CD8-positive, alpha-beta memory T cell (primary cell): ENCODE results near the gene SPPL3. TPM values are rescaled to one million over a fixed set of nuclear protein-coding genes. Genes with fewer than 3 reads are reported as not detected.

Experiments used
- CTCF ChIA-PET: fragments of 350-600 bp; sonication (Branson Sonifier 250); formaldehyde crosslinking; loops from one replicate; lab custom pipeline; 2021; ENCODE audit warnings: antibody characterized with exemption; lab: Charles Lee
- POLR2A ChIA-PET: fragments of 350-600 bp; sonication (Branson Sonifier 250); formaldehyde crosslinking; loops from one replicate; lab custom pipeline; 2021; ENCODE audit warnings: antibody characterized with exemption; lab: Charles Lee
- DNase-seq, 5 donors: peaks; one replicate each; pipeline versions ENCODE4 v3.0.0 to v3.0.0-alpha.2; 2020 to 2022; ENCODE audit warnings: mixed read lengths in 1 of 5
- H3K27ac ChIP-seq: one replicate; pipeline ENCODE4 v1.7.0; 2013; ENCODE audit warnings: low read depth, mild to moderate bottlenecking, low read length, moderate library complexity
- H3K27me3 ChIP-seq: 2 replicates; pipeline ENCODE4 v1.7.0; 2013; ENCODE audit warnings: low read length, mild to moderate bottlenecking; ENCODE audit not compliant: insufficient read depth, poor library complexity, severe bottlenecking
- H3K36me3 ChIP-seq: 2 replicates; pipeline ENCODE4 v1.7.0; 2013; ENCODE audit warnings: mild to moderate bottlenecking, low read length, moderate library complexity; ENCODE audit not compliant: insufficient read depth
- H3K4me1 ChIP-seq: 2 replicates; pipeline ENCODE4 v1.7.0; 2013; ENCODE audit warnings: mild to moderate bottlenecking, low read length, moderate library complexity; ENCODE audit not compliant: insufficient read depth
- H3K4me3 ChIP-seq: 2 replicates; pipeline ENCODE4 v1.7.0; 2013; ENCODE audit warnings: mild to moderate bottlenecking, low read length
- H3K9me3 ChIP-seq: 2 replicates; pipeline ENCODE4 v1.7.0; 2013; ENCODE audit warnings: mild to moderate bottlenecking, low read length
- H3K27ac Mint-ChIP-seq, 8 donors: one replicate each; pipeline ENCODE4 v1.8.0; 2020 to 2021; ENCODE audit warnings: mixed read lengths in 8 of 8, mild to moderate bottlenecking in 6 of 8, inconsistent platforms in 3 of 8, moderate library complexity in 3 of 8
- H3K27me3 Mint-ChIP-seq, 2 donors: one replicate each; pipeline ENCODE4 v1.8.0; 2020 to 2021; ENCODE audit warnings: mixed read lengths in 2 of 2, mild to moderate bottlenecking in 1 of 2, moderate library complexity in 1 of 2
- H3K36me3 Mint-ChIP-seq, 3 donors: one replicate each; pipeline ENCODE4 v1.8.0; 2020 to 2021; ENCODE audit warnings: mixed read lengths in 3 of 3, inconsistent platforms in 1 of 3, mild to moderate bottlenecking in 1 of 3
- H3K4me1 Mint-ChIP-seq, 3 donors: one replicate each; pipeline ENCODE4 v1.8.0; 2020 to 2021; ENCODE audit warnings: mixed read lengths in 3 of 3, inconsistent platforms in 1 of 3, mild to moderate bottlenecking in 1 of 3
- H3K4me3 Mint-ChIP-seq, 7 donors: one replicate each; pipeline ENCODE4 v1.8.0; 2020 to 2021; ENCODE audit warnings: mixed read lengths in 7 of 7, mild to moderate bottlenecking in 6 of 7, moderate library complexity in 4 of 7, inconsistent platforms in 2 of 7
- H3K9me3 Mint-ChIP-seq, 5 donors: one replicate each; pipeline ENCODE4 v1.8.0; 2020 to 2022; ENCODE audit warnings: mixed read lengths in 5 of 5, mild to moderate bottlenecking in 3 of 5, moderate library complexity in 2 of 5, inconsistent platforms in 1 of 5
- polyA plus RNA-seq: library from polyadenylated mRNA; unstranded; fragments of 300-500 nt; fragmentation: Illumina TruSeq; gene quantifications from one replicate; pipeline ENCODE4 v1.2.3, GENCODE V29; 2021
- total RNA-seq, 2 experiments: library from RNA; stranded (reverse); gene quantifications; one replicate each; pipeline ENCODE4 v1.2.3, GENCODE V29; 2021

Gene SPPL3
- total and polyA plus RNA-seq, 3 experiments from 2014 or later, result 33.1 to 35.6 (median 34.9) TPM

DNA sequence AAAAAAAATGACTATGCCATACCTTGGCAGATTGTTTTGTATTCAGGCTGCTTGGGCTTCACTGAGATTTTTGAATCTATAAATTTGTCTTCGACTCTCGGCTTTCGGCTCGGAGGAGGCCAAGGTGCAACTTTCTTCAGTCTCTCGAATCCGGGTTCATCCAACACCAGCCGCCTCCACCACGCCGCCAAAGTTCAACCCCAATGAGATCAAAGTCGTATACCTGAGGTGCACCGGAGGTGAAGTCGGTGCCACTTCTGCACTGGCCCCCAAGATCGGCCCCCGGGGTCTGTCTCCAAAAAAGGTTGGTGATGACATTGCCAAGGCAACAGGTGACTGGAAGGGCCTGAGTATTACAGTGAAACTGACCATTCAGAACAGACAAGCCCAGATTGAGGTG is 12.4 kb upstream of the SPPL3 start:
- no peak for DNase-seq
- Histone ChIP-seq H3K4me1 (no peaks in the 10 kb centered on the region), H3K36me3 (no peaks in the 10 kb centered on the region), H3K27ac (no peak overlapping the region), H3K27me3 (no peaks in the 10 kb centered on the region), H3K4me3 (no peak overlapping the region), H3K9me3 (no peaks in the 10 kb centered on the region)
- Mint-ChIP-seq H3K36me3 (peaks cover 2 to 18% (median 2%) of the 10 kb centered on the region in 3 donors), H3K4me3 (no peak overlapping the region), H3K4me1 (no peaks in the 10 kb centered on the region), H3K9me3 (peaks cover 14 to 25% (median 22%) of the 10 kb centered on the region in 5 donors), H3K27me3 (peaks cover 4 to 6% of the 10 kb centered on the region in 2 donors), H3K27ac (no peak overlapping the region)
- ChIA-PET POLR2A (no interaction called here), CTCF (no interaction called here)

DNA sequence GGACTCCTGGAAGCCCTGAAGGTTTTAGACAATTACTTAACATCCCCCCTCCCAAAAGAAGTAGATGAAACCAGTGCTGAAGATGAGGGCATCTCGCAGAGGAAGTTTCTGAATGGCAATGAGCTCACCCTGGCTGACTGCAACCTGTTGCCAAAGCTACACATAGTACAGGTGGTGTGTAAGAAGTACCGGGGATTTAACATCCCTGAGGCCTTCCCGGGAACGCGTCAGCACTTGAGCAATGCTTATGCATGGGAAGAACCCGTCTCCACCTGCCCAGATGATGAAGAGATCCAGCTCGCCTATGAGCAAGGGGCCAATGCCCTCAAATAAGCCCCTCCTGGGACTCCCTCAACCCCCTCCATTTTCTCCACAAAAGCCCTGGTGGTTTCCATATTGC is 10.6 kb upstream of the SPPL3 start:
- Histone ChIP-seq H3K4me1 (no peaks in the 10 kb centered on the region), H3K9me3 (no peaks in the 10 kb centered on the region), H3K36me3 (no peaks in the 10 kb centered on the region), H3K27me3 (no peaks in the 10 kb centered on the region), H3K27ac (no peak overlapping the region), H3K4me3 (no peak overlapping the region)
- Mint-ChIP-seq H3K27ac (no peak overlapping the region), H3K4me3 (no peak overlapping the region), H3K27me3 (peaks cover 4 to 6% of the 10 kb centered on the region in 2 donors), H3K4me1 (no peaks in the 10 kb centered on the region), H3K36me3 (peaks cover 2 to 15% (median 2%) of the 10 kb centered on the region in 3 donors), H3K9me3 (peaks cover 14 to 25% (median 22%) of the 10 kb centered on the region in 5 donors)
- POLR2A ChIA-PET, result no interaction called here
- CTCF ChIA-PET, result no interaction called here
- DNase-seq, result no peak

DNA sequence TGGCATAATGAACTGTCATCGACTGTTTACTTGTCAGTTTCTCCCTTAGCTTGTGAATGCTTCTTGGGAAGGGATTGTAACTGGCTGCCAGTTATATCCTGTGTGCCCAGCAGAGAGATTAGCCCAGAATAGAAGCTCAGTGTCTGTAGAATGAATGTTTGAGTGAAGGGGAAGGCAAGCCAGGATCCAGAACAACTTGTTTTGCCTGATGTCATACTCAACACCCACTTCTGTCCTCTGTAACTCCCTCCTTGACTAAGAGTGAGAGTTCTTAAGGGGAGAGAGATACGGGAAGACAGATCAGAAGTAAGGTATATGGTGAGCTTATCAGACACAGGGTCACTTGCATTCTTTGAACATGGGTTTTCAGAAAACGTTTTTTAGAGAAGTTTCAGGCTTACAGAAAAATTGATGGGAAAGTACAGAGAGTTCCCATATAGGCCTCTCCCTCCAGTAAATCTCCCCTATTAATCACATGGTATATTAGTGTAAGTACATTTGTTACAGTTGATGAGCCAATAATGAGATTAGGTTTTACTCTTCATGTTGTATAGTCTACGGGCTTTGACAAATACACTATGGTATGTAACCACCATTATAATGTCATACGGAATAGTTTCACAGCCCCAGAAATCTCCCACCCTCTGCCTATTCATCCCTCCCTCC is 5.6 kb upstream of the SPPL3 start:
- no peaks in the 10 kb centered on the region for H3K27me3 Mint-ChIP-seq
- peak overlapping the region in 1 of 7 donors; percentile 48 for H3K4me3 Mint-ChIP-seq
- H3K36me3 Mint-ChIP-seq, result no peaks in the 10 kb centered on the region
- H3K4me1 Mint-ChIP-seq, result peaks cover 0 to 3% (median under 1%) of the 10 kb centered on the region in 3 donors
- DNase-seq, result no peak
- H3K27ac Mint-ChIP-seq, result no peak overlapping the region
- Histone ChIP-seq H3K27me3 (no peaks in the 10 kb centered on the region), H3K4me3 (no peak overlapping the region), H3K9me3 (no peaks in the 10 kb centered on the region), H3K36me3 (no peaks in the 10 kb centered on the region), H3K4me1 (no peaks in the 10 kb centered on the region), H3K27ac (no peak overlapping the region)
- ChIA-PET POLR2A (no interaction called here), CTCF (no interaction called here)
- no peaks in the 10 kb centered on the region for H3K9me3 Mint-ChIP-seq

DNA sequence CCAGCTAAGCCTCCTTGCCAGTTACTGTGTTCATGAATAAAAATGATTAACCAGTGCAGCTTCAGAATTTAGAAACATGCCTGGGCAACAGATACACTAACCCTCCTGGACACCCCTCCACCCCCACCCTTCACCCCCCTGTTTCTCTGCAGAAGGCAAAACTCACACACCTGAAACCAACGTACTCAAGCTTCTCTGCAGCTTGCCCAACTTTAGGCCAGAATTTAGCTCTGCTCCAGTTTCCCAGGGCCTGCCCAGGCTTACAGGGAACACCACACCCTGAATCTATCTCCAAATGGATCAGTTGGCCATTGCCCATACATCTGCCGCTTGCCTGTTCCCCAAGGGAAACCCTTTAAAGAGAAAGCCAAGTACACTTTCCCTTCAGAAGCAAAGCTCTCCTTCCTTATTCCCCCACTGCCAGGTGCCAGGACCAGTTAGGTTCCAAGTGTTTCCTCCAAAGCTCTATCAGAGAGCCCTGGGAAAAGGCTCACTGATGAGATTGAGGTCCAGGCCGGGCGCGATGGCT is 1.8 kb upstream of the SPPL3 start:
- H3K9me3 Mint-ChIP-seq, result no peaks in the 10 kb centered on the region
- H3K4me3 Mint-ChIP-seq, result peak overlapping the region; percentile 19 to 89 (median 67)
- H3K9me3 ChIP-seq, result no peaks in the 10 kb centered on the region
- H3K27me3 ChIP-seq, result no peaks in the 10 kb centered on the region
- no peak overlapping the region for H3K4me3 ChIP-seq
- ChIA-PET POLR2A (interaction anchor here (0.6 kb wide), 1 partner anchor 597 kb away, joined by 4 read pairs; no protein-coding TSS in a partner anchor), CTCF (interaction anchor here (1.7 kb wide), 1 partner anchor 15 kb away, joined by 3 read pairs; no protein-coding TSS in a partner anchor)
- peaks cover 0 to 10% (median 1%) of the 10 kb centered on the region in 3 donors for H3K36me3 Mint-ChIP-seq
- no peak for DNase-seq
- peak overlapping the region in 7 of 8 donors; percentile 7 to 86 (median 69) for H3K27ac Mint-ChIP-seq
- peaks cover 19% of the 10 kb centered on the region for H3K4me1 ChIP-seq
- no peak overlapping the region for H3K27ac ChIP-seq
- H3K4me1 Mint-ChIP-seq, result peaks cover 22 to 26% (median 25%) of the 10 kb centered on the region in 3 donors
- no peaks in the 10 kb centered on the region for H3K36me3 ChIP-seq
- H3K27me3 Mint-ChIP-seq, result no peaks in the 10 kb centered on the region

DNA sequence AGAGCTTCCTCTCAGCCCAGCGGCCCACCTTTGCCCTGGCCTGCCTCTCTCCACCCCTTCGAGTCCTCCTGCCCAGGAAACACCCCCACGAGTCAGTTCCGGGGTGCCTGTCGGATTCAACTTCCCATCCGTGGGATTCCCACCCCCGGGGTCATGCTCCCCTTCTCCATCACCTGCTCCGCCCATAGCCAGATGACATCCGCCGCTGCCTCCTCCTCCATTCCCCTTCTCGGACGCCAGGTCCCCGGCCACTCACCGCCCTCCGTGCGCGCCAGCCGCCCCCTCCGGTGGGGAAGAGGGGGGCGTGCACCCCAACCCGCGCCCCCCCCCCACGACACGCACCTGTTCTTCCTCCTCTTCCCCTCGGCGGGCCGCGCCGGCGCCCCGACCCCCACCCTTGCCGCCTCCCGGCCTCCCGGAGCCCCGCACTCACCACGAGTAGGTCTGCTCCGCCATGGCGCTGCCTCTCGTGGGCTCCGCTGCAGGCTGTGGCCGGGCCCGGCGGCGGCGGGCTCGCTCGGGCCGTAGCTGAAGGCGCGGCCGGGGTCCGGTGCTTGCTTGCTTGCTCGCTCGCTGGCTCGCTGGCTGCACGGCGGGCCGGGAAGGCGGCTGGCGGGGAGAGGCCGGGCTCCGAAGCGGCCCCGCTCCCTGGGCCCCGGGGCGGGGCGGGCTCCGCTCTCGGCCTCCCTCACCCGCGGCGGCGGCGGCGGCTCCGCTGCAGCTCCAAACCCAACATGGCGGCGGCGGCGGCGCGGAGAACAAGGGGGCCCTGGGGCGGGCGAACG is 554 bp downstream of the SPPL3 start:
- Mint-ChIP-seq H3K9me3 (no peaks in the 10 kb centered on the region), H3K4me1 (peaks cover 35 to 41% (median 37%) of the 10 kb centered on the region in 3 donors), H3K27ac (peak overlapping the region; percentile 90 to 99 (median 98)), H3K4me3 (peak overlapping the region; percentile 99 to 100 (median 100)), H3K36me3 (peaks cover 0 to 21% (median 3%) of the 10 kb centered on the region in 3 donors), H3K27me3 (no peaks in the 10 kb centered on the region)
- Histone ChIP-seq H3K27ac (peak overlapping the region; percentile 61), H3K36me3 (no peaks in the 10 kb centered on the region), H3K4me3 (peak overlapping the region; percentile 68), H3K9me3 (no peaks in the 10 kb centered on the region), H3K4me1 (peaks cover 19% of the 10 kb centered on the region), H3K27me3 (no peaks in the 10 kb centered on the region)
- POLR2A ChIA-PET, result interaction anchor here (1.2 to 1.5 kb wide), 3 partner anchors 10 to 46 kb away, joined by 3 to 6 read pairs (median 4); no protein-coding TSS in a partner anchor
- peak; percentile 71 to 84 (median 75) for DNase-seq
- CTCF ChIA-PET, result interaction anchor here (0.6 to 1.5 kb wide), 3 partner anchors 14 to 1136 kb away, joined by 3 to 4 read pairs (median 3); no protein-coding TSS in a partner anchor

DNA sequence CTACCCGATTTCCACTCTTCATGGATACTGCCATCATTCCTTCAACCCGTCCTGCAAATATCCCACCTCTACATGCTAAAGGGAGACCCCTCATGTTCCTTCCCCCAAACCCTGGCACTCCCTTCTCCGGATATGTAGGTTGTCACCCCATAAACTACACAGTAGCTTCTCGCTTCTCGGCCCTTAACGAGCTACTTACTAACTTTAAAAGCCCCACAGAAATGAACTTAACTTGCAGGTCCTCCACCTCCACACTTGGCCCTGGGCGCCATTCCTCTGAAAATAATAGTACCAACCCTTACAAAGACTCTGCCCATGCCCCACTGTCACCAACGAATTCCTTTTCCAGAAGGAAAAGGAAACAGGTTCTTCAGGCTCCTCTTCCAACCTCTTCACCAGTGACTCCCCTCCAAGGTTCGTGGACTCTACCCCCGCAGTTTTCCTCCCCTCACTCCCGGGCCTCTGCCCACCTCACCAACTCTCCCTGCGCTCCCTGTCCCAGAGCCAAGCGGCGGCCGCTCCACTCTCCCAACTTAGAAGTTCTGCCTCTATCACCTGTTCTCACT is 1.2 kb downstream of the SPPL3 start:
- no peaks in the 10 kb centered on the region for H3K9me3 ChIP-seq
- ChIA-PET POLR2A (interaction anchor here (0.5 kb wide), 1 partner anchor 901 kb away, joined by 3 read pairs; no protein-coding TSS in a partner anchor), CTCF (interaction anchor here (1.2 to 1.5 kb wide), 2 partner anchors 13 to 17 kb away, joined by 3 to 4 read pairs; no protein-coding TSS in a partner anchor)
- H3K27ac Mint-ChIP-seq, result peak overlapping the region; percentile 90 to 99 (median 98)
- H3K9me3 Mint-ChIP-seq, result no peaks in the 10 kb centered on the region
- H3K27ac ChIP-seq, result peak overlapping the region; percentile 61
- H3K36me3 Mint-ChIP-seq, result peaks cover 0 to 25% (median 3%) of the 10 kb centered on the region in 3 donors
- H3K4me3 ChIP-seq, result peak overlapping the region; percentile 68
- H3K27me3 ChIP-seq, result no peaks in the 10 kb centered on the region
- peak in 1 of 5 donors; percentile 14 for DNase-seq
- peaks cover 19% of the 10 kb centered on the region for H3K4me1 ChIP-seq
- no peaks in the 10 kb centered on the region for H3K36me3 ChIP-seq
- H3K4me3 Mint-ChIP-seq, result peak overlapping the region; percentile 99 to 100 (median 100)
- peaks cover 39 to 46% (median 44%) of the 10 kb centered on the region in 3 donors for H3K4me1 Mint-ChIP-seq
- no peaks in the 10 kb centered on the region for H3K27me3 Mint-ChIP-seq

DNA sequence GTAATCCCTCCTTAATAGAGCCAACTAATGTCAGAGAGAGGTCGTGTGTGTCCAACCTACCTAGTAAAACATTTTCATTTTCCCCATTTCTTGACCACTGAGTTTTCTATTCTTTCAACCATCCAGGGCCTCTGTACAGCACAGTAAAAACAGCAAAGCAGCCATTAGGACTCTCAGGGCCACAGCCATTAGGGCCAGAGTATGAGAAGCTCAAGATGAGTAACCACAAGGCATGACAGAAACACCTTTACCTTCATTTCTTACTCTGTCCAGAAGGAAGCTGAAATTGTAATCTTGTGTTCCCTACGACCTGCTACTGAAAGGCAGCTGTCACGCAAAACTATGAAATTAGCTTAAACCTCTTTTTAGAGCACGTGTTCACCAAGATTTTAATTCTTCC is 2.3 kb downstream of the SPPL3 start:
- Mint-ChIP-seq H3K4me3 (peak overlapping the region; percentile 26 to 100 (median 99)), H3K9me3 (no peaks in the 10 kb centered on the region), H3K4me1 (peaks cover 46 to 55% (median 54%) of the 10 kb centered on the region in 3 donors), H3K27me3 (no peaks in the 10 kb centered on the region), H3K36me3 (peaks cover 0 to 26% (median 5%) of the 10 kb centered on the region in 3 donors), H3K27ac (peak overlapping the region in 5 of 8 donors; percentile 24 to 99 (median 35))
- no peak overlapping the region for H3K4me3 ChIP-seq
- no peak for DNase-seq
- H3K27me3 ChIP-seq, result no peaks in the 10 kb centered on the region
- H3K27ac ChIP-seq, result no peak overlapping the region
- ChIA-PET POLR2A (interaction anchor here (0.5 to 0.6 kb wide), 2 partner anchors 32 to 349 kb away, joined by 3 to 4 read pairs; no protein-coding TSS in a partner anchor), CTCF (no interaction called here)
- H3K36me3 ChIP-seq, result no peaks in the 10 kb centered on the region
- no peaks in the 10 kb centered on the region for H3K9me3 ChIP-seq
- peaks cover 19% of the 10 kb centered on the region for H3K4me1 ChIP-seq
